Cerebellar nuclear complex (tissue), 1 donor: Measurements from ENCODE around the gene ANXA9.
A peak's percentile ranks its signal among the peaks of the same experiment; 100 is the strongest.

Source experiments
- DNase-seq, 2 experiments: peaks; one replicate each; lab custom pipeline; 2025; lab: John Stamatoyannopoulos, UW

The ANXA9 gene

DNA sequence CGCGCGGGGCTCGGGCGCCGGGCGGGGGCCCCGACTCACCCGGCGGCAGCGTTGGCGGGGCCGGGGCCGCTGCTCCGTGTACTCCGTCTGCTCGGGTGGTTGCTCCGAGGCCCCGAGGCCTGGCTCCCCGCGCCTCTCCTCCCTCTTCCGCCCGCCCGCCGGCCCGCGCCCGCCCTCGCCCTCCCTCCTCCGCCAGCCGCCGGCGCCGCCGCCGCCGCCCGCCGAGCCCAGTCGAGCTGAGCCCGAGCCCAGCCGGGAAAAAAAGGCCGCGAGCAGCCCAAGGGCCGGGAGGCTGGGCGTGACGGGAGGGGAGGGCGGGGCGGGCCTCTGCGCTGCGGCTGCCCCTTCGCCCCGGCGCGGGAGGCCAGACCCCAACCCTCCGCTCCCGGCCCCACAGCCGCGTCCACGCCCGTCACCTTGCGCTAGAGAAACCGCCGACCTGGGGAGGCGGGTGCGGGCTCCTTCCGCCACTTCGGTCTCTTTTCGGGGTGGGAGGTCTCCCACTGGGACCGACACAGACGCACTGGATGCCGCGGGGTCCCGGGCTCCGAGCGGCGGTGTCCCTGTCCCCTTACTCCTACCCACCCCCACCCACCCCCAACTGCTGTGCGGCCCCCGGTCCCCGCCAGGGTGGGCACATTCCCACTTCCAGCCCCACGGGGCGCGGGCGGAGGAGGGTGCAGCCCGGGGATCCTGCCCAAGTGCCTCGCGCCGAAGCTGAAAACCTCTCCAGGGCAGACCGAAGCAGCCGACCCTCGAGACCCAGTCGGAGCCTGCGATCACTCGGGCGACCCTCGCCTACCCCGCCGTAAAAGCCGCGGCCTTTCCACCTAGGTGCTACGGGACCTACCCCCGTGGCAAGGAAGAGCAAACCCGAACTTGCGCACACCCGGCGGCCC lies 7.3 kb upstream of the ANXA9 start, which contains the start of gene CERS2:
CERS2 (minus strand) TSS at position 256 of the 899 bp plus-strand sequence. CDS start 5,745 bp downstream, outside the sequence.
- no peak for DNase-seq

DNA sequence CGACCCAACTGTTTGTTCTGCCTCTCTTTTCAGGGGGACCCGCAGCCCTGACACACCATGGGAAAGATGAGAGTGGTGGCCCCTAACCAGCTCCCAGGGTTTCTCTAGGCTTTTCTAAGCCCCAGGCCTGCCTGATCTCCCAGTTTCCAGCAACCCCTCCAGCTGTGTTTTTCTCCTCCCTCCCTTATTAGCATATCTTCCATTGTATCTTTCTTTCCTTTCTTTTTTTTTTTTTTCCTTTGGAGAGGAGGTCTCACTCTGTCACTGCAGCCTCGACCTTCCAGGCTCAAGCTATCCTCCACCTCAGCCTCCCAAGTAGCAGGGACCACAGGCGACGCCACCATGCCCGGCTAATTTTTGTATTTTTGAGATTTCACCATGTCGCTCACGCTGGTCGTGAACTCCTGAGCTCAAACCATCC lies 5.7 kb upstream of the ANXA9 start:
- no peak for DNase-seq

DNA sequence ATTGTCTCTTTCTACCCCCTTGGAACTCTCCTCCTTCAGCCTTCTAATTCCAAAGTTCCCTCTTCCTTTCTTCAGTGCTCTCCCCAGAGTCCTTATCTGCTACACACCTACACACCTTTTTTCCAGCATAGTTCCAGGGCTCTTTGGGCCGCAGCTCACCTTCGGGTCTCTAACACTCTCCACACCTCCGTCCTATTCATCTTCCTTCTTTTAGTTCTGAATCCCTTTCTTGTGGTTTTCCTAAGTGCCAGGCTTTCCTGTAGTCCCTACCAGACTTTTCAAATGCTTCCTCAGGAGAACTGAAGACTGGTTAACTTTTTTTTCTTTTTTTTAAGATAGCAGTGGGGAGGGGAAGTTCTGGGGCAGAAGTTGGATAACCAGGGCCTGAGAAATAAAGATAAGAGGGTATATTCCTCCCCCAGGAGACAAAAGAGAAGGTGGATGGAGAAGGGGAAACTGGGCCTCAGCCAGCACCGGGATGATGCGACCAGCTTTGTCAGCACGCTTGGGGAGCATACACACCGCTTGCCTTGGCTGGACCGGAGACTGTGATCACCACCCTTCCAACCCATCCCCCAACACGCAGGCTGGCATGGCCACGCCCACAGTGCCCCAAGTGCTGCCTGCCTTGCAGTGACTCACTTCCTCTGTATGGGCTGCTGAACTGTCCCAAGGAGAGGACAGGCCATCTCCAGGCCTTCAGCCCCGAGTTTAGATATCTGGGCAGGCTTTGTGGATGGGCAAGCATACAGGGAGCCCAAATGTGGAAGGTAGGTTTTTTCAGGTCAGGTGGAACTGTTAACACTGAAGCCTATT lies 5.0 kb upstream of the ANXA9 start:
- DNase-seq: no peak

DNA sequence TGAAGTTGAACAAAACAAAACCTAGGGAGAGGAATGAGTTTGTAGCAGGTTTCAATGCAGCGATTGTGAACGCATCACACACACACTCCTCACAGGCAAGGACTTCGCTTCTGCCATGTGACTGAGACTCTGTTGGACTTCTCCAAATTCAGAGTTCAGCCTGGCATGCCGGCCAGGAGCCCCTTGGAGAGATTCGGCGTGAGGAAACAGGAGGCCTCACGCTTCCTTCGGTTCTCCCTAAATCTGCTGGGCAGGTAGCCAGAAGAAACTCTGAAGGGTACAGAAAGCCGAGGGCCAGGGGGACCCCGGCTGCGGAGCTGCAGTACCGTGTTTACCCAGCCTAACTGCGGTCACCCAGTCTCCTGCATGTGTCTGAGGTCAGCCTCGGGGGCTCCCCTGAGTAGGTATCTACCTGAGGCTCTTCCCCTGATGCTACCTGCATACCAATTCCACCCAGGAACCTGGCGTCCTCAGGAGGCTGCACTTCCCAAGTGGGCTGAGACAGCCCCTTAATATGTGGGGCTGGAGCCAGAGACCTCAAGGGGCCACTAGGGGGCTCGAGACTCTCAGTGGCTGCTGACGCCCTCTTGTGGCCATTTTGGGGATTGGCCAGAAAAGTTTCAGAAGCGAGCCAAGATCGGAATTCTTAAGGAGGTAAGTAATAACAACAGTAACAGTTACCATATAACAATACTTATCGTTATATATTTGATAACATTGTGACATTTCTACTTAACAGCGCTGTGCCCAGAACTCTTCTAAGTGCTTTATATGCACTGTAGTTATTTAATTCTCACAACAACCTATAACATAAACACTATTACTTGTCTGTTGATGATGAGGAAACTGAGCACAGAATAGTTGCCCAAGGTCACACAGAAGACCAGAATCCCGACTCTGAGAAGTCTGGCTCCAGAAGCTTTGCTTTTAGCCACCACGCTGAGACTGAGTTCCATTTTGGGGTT lies 2.7 kb upstream of the ANXA9 start:
- DNase-seq: peak in 1 of 2 experiments; percentile 71

DNA sequence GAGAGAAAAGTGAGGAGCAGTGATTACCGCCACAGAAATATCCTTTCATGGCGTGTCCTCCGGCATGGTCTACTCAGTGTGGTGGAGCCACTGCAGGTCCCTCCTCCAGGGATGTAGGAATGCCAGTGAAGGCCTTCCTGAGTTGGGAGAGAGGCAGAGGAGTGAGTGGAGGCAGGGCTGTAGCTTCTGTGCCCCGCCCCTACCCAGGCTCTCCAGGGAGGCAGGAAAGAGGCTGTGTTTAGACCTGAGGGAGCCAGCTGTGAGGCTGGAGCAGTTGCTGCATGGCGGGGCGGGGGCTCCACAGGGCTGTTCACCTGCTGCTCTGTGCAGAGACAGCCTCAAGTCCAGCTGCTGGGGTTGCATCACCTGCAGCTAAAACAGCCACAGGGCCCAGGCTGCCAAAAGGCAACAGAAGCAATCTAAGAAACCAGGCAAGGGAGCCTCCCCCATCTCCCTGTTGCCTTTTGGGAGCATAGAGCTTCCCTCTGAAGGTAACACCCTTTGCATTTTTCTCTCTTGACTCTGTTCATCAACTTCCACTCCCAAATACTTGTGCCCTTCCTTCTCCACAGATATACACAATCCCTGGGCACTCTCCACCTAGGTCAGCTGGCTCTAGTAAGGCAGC lies 801 bp upstream of the ANXA9 start:
- DNase-seq: no peak

DNA sequence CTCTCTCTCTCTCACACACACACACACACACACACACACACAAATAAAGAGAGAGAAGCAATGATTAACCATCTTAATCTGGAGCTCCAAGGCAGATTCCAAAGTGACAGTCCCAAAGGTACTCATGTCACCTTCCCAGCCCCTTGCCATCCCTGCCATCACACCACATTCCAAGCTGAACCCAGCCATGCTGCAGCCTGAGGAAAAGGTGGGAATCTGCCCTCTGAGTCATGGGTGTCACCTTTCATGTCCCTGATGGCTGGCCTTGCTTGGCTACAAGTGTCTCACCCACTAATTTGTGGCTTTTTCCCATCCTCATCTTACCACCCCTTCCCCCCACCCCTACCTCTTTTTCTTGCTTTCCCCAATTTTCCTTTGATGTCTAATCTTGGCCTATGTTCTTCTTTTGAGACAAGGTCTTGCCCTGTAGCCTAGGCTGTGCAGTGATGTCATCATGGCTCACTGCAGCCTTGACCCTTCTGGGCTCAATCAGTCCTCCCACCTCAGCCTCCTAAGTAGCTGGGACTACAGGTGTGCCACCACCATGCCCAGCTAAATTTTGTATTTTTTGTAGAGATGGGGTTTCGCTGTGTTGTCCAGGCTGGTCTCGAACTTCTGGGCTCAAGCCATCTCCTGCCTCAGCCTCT lies 3.2 kb downstream of the ANXA9 start:
- DNase-seq: no peak

DNA sequence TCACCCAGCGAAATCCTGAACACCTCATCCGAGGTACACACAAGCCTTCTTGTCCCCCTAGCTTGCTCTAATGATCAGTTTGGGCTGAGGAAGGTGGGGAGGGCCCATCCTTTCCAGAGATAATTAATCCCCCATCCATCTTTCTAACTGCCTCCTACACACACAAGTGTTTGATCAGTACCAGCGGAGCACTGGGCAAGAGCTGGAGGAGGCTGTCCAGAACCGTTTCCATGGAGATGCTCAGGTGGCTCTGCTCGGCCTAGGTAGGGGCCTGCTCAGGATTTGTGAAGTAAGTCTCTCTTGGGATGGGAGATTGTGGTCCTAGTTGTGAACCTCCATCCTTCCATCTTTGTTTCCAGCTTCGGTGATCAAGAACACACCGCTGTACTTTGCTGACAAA lies 5.8 kb downstream of the ANXA9 start:
- no peak for DNase-seq

DNA sequence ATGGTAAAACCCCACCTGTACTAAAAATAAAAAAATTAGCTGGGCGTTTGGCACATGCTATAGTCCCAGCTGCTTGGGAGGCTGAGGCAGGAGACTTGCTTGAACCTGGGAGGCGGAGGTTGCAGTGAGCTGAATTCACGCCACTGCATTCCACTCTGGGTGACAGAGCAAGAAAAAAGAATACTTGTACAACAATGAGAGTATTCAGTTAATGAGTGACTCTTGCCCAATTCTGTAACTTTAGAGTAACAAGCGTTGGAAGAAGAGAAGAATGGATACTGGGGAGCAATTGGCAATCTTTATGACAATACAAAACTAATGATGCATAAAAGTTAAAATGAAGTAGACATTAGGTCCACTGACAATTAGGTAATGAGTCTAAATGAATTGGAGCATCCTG lies 10.5 kb downstream of the ANXA9 start:
- DNase-seq: no peak

DNA sequence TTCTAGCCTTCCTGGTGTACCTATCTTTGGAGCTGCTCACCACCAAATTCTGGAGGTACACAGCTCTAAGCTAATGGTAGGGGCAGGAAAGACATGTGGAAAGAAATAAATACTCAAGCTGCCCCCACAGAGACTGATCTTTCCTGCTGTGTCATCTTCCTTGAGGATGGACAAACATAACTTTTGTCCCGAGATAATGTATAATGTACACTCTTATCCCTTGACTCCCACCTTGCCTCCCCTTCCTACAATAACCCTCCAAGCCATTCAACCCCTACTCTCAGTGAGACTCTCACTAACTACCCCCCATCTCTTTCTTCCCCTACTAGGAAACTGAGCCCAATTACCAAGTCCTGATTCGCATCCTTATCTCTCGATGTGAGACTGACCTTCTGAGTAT lies 12.2 kb downstream of the ANXA9 start:
- no peak for DNase-seq

DNA sequence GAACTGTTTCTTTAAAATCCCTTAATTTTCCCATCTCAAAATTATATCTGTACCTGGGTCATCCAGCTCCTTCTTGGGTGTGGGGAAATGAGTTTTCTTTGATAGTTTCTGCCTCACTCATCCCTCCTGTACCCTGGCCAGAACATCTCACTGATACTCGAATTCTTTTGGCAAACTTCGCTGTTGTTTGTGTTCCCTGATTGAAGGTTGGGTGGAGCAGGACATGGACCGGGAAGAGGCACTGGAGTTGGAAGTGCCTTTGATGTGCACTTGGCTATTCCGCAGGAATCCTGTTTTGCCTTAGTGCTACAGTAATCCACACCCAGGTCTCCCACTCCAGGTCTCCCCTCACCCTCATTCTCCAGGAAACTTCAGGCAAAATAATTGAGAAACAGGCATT lies 13.4 kb downstream of the ANXA9 start:
- DNase-seq: no peak

DNA sequence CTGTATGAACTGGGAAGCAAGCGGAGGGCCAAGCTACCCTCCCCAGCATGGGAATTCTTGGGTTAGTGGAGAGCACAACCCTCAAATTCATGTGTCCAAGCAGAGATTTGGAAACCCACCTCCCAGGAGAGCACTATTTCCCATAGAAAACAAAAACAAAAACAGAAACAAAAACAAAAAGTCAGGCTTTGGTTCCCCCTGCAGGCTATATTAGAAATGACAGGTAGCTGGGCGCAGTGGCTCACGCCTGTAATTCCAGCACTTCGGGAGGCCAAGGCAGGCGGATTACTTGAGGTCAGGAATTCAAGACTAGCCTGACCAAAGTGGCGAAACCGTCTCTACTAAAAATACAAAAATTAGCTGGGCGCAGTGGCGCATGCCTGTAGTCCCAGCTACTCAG lies 13.8 kb downstream of the ANXA9 start:
- no peak for DNase-seq

DNA sequence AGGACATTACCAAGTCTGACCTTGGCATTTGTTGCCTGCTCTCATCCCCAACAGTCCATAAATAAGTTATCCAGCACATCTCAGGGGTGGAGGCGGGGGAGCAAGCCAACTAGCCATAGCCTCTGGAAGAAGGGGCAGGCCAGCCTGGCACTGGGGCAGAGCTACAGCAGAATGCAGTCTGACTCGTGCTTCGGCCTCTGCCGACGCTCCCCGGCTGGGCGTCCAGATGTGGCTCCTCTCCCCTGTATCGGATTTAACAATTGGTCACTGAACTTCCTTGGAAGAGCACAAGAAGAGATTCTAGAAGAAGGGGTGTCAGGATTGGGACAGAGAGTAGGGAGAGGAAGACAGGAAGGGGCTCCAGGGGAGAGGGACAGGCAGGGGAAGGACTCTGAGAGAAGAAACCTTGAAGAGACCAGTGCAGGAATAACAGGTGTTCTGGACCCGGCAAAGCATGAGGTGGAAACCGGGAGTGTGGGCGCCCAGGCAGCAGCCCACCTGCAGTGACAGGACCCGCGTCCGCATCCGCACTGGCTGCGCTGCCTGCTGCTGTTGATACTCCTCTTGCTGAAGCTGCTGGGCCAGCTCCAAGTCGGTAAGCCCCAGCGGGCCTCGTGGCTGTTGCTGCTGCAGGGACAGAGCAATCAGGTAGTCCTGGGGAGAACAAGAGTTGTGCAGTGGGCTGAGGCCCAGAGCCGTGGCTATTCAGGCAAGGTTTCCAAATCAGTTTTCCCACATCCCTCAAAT lies 15.2 kb downstream of the ANXA9 start:
- DNase-seq: no peak

DNA sequence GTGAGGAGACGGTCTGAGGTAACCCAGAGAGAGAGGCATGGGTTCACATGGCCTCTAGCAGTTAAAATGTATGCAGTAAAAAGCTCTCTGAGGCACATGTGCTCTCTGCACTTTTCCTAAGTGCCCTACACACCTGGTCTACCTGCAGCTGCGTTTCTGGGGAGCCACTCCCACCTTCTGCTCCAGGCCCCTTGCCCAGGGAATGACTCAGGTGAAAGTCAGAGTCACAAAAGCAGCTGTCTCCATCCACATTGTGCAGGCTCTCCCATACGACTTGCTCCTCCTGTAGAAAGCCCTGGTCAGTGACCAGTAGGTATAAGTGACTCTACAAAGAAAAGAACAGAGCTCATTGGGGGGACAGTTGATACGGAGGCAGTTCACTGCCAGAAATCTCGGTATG lies 15.9 kb downstream of the ANXA9 start:
- DNase-seq: no peak

DNA sequence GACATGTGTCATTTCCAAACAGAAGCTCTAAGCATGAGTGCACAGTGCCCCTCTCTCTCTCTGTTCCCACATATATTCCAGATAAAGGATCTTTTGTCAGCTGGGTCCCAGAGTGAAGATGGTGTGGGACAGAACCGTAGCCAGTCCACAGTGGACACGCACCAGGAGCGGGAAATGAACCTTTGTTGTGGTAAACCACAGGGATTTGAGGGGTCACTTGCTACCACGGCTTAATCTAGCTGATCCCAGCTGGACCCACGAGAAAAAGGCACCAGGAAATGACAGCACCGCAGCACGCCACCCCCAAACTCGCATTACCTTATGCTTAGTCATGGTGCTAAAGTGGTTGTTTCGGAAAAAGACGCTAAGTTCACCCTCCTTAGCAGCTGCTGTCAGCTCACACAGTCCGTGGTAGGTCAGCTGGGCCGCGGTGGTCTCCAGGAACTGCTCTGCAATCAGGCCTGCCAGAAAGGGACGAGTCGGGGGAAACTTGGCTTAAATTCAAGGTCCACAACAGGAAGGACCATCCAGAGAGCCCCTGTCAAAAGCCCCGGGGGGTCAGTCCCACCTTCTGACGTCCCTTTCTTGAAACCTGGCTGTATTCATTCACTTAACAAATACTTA lies 17.1 kb downstream of the ANXA9 start:
- DNase-seq: no peak

DNA sequence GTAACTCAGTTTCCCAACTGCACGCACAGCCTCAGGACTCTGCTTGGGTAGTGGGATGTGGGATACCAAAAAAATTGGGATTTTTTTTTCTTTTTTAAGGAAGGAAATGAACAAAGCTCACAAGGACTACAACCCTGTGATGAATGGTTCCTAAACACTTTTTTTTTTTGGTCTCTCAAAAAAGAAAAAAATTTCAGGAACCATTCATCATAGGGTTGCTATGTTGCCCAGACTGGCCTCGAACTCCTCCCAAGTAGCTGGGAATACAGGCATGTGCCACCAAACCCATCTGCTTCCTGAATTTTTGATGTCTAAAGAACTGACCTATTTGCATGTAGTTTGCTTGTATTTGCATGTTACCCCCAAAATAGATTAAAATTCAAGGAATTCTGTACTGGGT lies 17.8 kb downstream of the ANXA9 start:
- no peak for DNase-seq

DNA sequence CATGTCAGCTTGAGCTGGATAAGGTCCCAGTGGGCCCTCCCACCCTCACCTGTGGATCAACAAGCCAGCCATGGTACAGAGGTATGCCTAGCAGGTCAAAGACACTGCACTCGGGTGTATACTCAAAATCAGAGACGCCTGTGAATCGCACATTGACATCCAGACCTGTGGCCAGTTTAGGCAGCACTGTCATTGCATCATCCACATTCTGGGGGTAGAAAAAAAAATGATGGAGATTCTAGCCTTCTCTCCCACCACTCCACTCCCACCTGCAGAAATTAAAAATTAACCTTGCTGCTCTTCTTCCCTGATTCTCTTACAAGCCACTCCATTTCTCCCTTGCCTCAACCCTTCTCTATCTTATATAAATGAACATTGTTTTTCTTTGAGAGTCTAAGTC lies 18.3 kb downstream of the ANXA9 start:
- DNase-seq: no peak

DNA sequence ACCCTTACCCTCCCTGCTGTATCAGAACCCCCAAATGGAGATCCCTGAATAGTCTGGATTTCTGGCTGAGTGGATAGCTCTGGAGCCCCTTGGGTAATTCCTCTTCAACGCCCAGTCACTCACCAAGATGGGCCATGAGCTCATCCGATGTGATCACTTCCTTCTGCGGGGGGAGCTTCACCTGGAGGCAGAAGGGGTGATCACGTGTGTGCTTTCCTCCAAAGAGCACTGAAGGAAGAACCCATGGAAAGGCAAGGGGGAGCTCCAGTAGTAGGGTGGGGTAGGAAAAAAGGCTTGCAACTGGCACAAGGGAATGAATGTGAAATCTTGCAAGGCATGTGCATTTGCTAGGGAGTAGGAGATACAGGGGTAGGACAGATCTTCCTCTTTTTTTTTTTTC lies 19.5 kb downstream of the ANXA9 start:
- no peak for DNase-seq

DNA sequence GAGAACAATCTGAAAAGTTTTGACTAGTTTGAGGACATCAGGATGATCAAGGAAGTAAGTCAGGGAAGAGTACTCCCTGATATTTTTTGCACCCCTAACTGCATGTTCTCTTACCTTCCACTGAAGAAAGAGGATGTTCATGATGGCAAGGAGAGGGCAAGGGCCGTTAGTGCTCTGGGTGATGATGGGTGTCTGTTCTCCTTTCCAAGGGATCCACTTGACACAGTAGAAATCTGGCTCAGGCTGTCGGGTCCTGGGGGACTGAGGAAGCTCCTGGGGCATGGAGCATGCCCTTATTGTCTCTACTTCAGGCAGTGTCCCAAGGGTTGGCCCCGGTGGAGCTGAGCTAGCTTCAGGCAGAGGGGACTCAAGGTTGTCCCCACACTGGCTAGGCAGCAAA lies 20.0 kb downstream of the ANXA9 start:
- no peak for DNase-seq

DNA sequence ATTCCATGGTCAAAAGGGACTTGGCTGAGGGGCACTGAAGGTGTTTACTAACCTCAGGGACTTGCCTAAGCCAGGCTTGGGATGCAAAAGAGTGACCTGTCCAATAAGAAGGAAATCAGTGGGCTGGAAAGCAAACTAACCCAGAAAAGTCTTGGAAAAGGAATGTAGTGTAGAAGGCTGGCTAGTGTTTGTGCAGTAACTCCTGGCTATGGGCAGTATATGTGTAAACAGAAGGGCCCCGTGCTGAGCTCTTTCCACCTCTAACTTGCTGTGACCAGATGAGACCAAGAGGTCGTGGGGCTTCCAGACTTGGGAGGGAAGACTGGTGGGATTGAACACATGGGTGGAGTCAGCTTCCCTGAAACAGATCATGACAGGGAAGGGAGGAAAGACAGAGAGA lies 20.5 kb downstream of the ANXA9 start:
- DNase-seq: no peak

DNA sequence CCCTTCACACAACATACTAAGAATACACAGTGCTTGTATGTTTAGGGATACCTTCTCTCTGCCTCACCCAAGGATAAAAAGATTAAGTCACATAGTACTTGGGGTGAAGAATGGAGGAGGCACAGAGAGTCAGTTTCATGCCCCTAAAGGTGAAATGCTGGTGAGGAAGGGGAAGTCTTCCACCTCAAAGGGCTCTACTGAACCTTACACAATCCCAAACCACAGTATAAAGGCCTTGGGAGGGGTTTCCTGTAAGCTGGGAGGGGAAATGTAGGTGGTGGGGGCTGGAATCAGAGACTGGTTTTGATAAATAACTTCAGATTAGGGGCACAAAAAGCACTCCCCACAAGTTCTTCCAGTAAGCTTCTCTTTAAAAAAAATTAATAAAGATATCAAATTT lies 21.1 kb downstream of the ANXA9 start:
- no peak for DNase-seq
